Stomach (tissue), 4 donors: ENCODE data around the gene FGF22.

ENCODE experiments used
- POLR2A ChIP-seq, 4 donors: fragments of 450-650 bp; IDR thresholded peaks; one replicate each; pipeline ENCODE4 v1.6.1; 2016; ENCODE audit warnings: antibody characterized with exemption in 4 of 4, control low read depth in 2 of 4, mild to moderate bottlenecking in 1 of 4, moderate library complexity in 1 of 4
- POLR2AphosphoS5 ChIP-seq, 3 donors: sonication (generic); formaldehyde crosslinking; IDR thresholded peaks; one replicate each; pipeline ENCODE4 v1.6.1; 2016; ENCODE audit warnings: antibody characterized with exemption in 3 of 3
- TF ChIP-seq, protein P1 (sequence below), 7 experiments: fragments of 450-650 bp in 4 of 7; fragments of 200-600 bp in 3 of 7; sonication (generic) in 3 of 7; IDR thresholded peaks; one replicate each; pipeline ENCODE4 v1.5.1; 2016 to 2019; ENCODE audit warnings: antibody characterized with exemption in 7 of 7, control low read depth in 2 of 7, mild to moderate bottlenecking in 1 of 7

GRCh38 chr19:690203-690602 is 50.5 kb downstream of the FGF22 start:
- TF ChIP-seq, protein P1, sequence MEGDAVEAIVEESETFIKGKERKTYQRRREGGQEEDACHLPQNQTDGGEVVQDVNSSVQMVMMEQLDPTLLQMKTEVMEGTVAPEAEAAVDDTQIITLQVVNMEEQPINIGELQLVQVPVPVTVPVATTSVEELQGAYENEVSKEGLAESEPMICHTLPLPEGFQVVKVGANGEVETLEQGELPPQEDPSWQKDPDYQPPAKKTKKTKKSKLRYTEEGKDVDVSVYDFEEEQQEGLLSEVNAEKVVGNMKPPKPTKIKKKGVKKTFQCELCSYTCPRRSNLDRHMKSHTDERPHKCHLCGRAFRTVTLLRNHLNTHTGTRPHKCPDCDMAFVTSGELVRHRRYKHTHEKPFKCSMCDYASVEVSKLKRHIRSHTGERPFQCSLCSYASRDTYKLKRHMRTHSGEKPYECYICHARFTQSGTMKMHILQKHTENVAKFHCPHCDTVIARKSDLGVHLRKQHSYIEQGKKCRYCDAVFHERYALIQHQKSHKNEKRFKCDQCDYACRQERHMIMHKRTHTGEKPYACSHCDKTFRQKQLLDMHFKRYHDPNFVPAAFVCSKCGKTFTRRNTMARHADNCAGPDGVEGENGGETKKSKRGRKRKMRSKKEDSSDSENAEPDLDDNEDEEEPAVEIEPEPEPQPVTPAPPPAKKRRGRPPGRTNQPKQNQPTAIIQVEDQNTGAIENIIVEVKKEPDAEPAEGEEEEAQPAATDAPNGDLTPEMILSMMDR (IDR thresholded peaks at IDR 0.05) = no peak
- TF ChIP-seq POLR2A (IDR thresholded peaks at IDR 0.05) = no peak
- no peak for TF ChIP-seq POLR2AphosphoS5 (IDR thresholded peaks at IDR 0.05)
